ENCODE data around the gene ARL16.

- TF ChIP-seq REST (IDR thresholded peaks at IDR 0.05; ENCODE audit: low read depth), result no peak
- no peak for TF ChIP-seq JUND (IDR thresholded peaks at IDR 0.05)
- TF ChIP-seq SRF (IDR thresholded peaks at IDR 0.05; ENCODE audit: low read depth), result no peak
- TF ChIP-seq POLR2A (IDR thresholded peaks at IDR 0.05; ENCODE audit: borderline replicate concordance, extremely low read depth, insufficient read depth, insufficient read length), result no peak
Observed at GRCh38 chr17:81681672-81682071, 1.9 kb downstream of the ARL16 start.
